PC-3 (cell line): ENCODE data around the gene PFKFB1.

Experiments
- CTCF ChIP-seq: fragments of 300-600 bp; sonication (generic); conservative IDR thresholded peaks from 2 replicates; pipeline ENCODE4 v1.5.1; 2017; ENCODE audit warnings: antibody characterized with exemption, low read depth, mild to moderate bottlenecking, low read length
- EZH2 ChIP-seq: fragments of 300-600 bp; sonication (generic); IDR thresholded peaks from one replicate; pipeline ENCODE4 v1.6.1; 2017; ENCODE audit warnings: antibody characterized with exemption, mild to moderate bottlenecking, low read length; ENCODE audit not compliant: unreplicated experiment

DNA sequence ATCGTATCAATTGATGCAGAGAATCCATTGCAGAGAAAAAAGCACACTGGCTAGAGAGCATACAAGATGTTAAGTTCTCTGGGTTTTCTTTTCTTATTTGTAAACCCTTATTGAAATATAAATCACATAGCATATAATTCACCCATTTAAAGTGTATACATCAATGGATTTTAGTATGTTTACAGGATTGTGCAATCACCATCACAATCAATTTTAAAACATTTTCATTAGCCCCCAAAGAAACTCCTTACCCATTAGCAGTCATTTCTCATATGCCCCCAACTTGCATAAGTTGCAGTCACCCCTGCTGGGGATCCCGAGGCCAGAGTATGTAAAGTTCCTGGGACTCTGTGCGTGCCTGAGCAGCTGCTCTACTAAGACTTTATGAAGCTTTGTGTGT lies 108.2 kb downstream of the PFKFB1 start:
- TF ChIP-seq CTCF (no peak), EZH2 (no peak)
